Measurements from ENCODE around the gene UNC45A.

Gene UNC45A

GRCh38 chr15:90887037-90887481, 48.0 kb upstream of the UNC45A start:
- Histone ChIP-seq H3K4me1 (ENCODE audit: low read length) (no peaks in the 10 kb centered on the region), H3K79me2 (ENCODE audit: low read length) (no peaks in the 10 kb centered on the region), H4K20me1 (ENCODE audit: insufficient read depth, low read length) (no peaks in the 10 kb centered on the region), H3K36me3 (replicated peaks; ENCODE audit: insufficient read depth, low read length) (no peaks in the 10 kb centered on the region), H3F3A (ENCODE audit: insufficient read depth, low read length) (no peaks in the 10 kb centered on the region; the same call in 1 of the 2 replicates), H2AFZ (ENCODE audit: low read length) (no peak overlapping the region), H3K27me3 (replicated peaks; ENCODE audit: insufficient read depth, low read length) (peaks cover 10% of the 10 kb centered on the region; the same call in 1 of the 2 replicates), H3K9me2 (replicated peaks; ENCODE audit: insufficient read depth, low read length) (no peaks in the 10 kb centered on the region), H3K9ac (ENCODE audit: low read length) (no peak overlapping the region), H3K27ac (ENCODE audit: low read length) (no peak overlapping the region), H3K9me3 (replicated peaks; ENCODE audit: insufficient read depth, low read length) (no peaks in the 10 kb centered on the region), H3K4me3 (ENCODE audit: low read length) (no peak overlapping the region), H3K4me2 (ENCODE audit: low read depth, low read length) (no peak overlapping the region)
- TF ChIP-seq CTCF (IDR thresholded peaks at IDR 0.05; ENCODE audit: low read length) = no peak
- no peak for TF ChIP-seq EZH2 (optimal IDR thresholded peaks at IDR 0.05; ENCODE audit: low read depth, low read length)
- no peak for TF ChIP-seq EZH2phosphoT487 (IDR thresholded peaks at IDR 0.05; ENCODE audit: low read length)
- no peak for DNase-seq

GRCh38 chr15:90889313-90889730, 45.8 kb upstream of the UNC45A start:
- Histone ChIP-seq H3F3A (ENCODE audit: insufficient read depth, low read length) (no peaks in the 10 kb centered on the region; the same call in 1 of the 2 replicates), H3K4me1 (ENCODE audit: low read length) (no peaks in the 10 kb centered on the region), H3K9me2 (replicated peaks; ENCODE audit: insufficient read depth, low read length) (no peaks in the 10 kb centered on the region), H3K9me3 (replicated peaks; ENCODE audit: insufficient read depth, low read length) (no peaks in the 10 kb centered on the region), H3K79me2 (ENCODE audit: low read length) (no peaks in the 10 kb centered on the region), H3K27me3 (replicated peaks; ENCODE audit: insufficient read depth, low read length) (peaks cover 10% of the 10 kb centered on the region; the same call in 1 of the 2 replicates), H3K9ac (ENCODE audit: low read length) (no peak overlapping the region), H3K4me3 (ENCODE audit: low read length) (no peak overlapping the region), H3K36me3 (replicated peaks; ENCODE audit: insufficient read depth, low read length) (no peaks in the 10 kb centered on the region), H2AFZ (ENCODE audit: low read length) (no peak overlapping the region), H3K27ac (ENCODE audit: low read length) (no peak overlapping the region), H3K4me2 (ENCODE audit: low read depth, low read length) (no peak overlapping the region), H4K20me1 (ENCODE audit: insufficient read depth, low read length) (no peaks in the 10 kb centered on the region)
- DNase-seq = no peak
- no peak for TF ChIP-seq EZH2phosphoT487 (IDR thresholded peaks at IDR 0.05; ENCODE audit: low read length)
- no peak for TF ChIP-seq EZH2 (optimal IDR thresholded peaks at IDR 0.05; ENCODE audit: low read depth, low read length)
- TF ChIP-seq CTCF (IDR thresholded peaks at IDR 0.05; ENCODE audit: low read length) = no peak

GRCh38 chr15:90889736-90890456, 45.2 kb upstream of the UNC45A start:
- Histone ChIP-seq H3K79me2 (ENCODE audit: low read length) (no peaks in the 10 kb centered on the region), H3K9me2 (replicated peaks; ENCODE audit: insufficient read depth, low read length) (no peaks in the 10 kb centered on the region), H3K4me3 (ENCODE audit: low read length) (no peak overlapping the region), H3K36me3 (replicated peaks; ENCODE audit: insufficient read depth, low read length) (no peaks in the 10 kb centered on the region), H3K27me3 (replicated peaks; ENCODE audit: insufficient read depth, low read length) (peaks cover 10% of the 10 kb centered on the region; the same call in 1 of the 2 replicates), H2AFZ (ENCODE audit: low read length) (no peak overlapping the region), H3K27ac (ENCODE audit: low read length) (no peak overlapping the region), H3K4me1 (ENCODE audit: low read length) (no peaks in the 10 kb centered on the region), H3K9me3 (replicated peaks; ENCODE audit: insufficient read depth, low read length) (no peaks in the 10 kb centered on the region), H4K20me1 (ENCODE audit: insufficient read depth, low read length) (no peaks in the 10 kb centered on the region), H3K4me2 (ENCODE audit: low read depth, low read length) (no peak overlapping the region), H3K9ac (ENCODE audit: low read length) (no peak overlapping the region), H3F3A (ENCODE audit: insufficient read depth, low read length) (no peaks in the 10 kb centered on the region; the same call in 1 of the 2 replicates)
- no peak for TF ChIP-seq EZH2phosphoT487 (IDR thresholded peaks at IDR 0.05; ENCODE audit: low read length)
- TF ChIP-seq EZH2 (optimal IDR thresholded peaks at IDR 0.05; ENCODE audit: low read depth, low read length) = no peak
- no peak for TF ChIP-seq CTCF (IDR thresholded peaks at IDR 0.05; ENCODE audit: low read length)
- DNase-seq = no peak

Data from MM.1S (cell line).